Right lobe of liver (tissue), 4 donors: ENCODE measurements around the gene DAPK1.

Experiments
- CTCF ChIP-seq, 4 donors: fragments of 200-600 bp in 3 of 4; fragments of 450-650 bp in 1 of 4; IDR thresholded peaks; one replicate each; pipeline versions ENCODE4 v1.5.1 to v1.8.0; 2016 to 2022; ENCODE audit warnings: antibody characterized with exemption in 4 of 4, mild to moderate bottlenecking in 2 of 4
- POLR2A ChIP-seq: fragments of 450-650 bp; IDR thresholded peaks from one replicate; pipeline ENCODE4 v1.6.1; 2017; ENCODE audit warnings: antibody characterized with exemption, mild to moderate bottlenecking
- donor health status: DM: no; HTN: no; CAD: no.
- donor health status: DM: no; HTN: no; CAD: no.
- donor health status: DM: no; HTN: yes; CAD: no.

- no peak for TF ChIP-seq CTCF (IDR thresholded peaks at IDR 0.05)
- TF ChIP-seq POLR2A, result no peak
Observed at GRCh38 chr9:87602933-87603643, 105.4 kb downstream of the DAPK1 start.
